Measurements from ENCODE around the gene POLR1A. TPM values are rescaled to one million over a fixed set of nuclear protein-coding genes. Genes with fewer than 3 reads are reported as not detected.
A peak's percentile ranks its signal among the peaks of the same experiment; 100 is the strongest.

The POLR1A gene
- total and polyA plus RNA-seq, 4 donors: 5.5 to 39.1 (median 9.7) TPM

DNA sequence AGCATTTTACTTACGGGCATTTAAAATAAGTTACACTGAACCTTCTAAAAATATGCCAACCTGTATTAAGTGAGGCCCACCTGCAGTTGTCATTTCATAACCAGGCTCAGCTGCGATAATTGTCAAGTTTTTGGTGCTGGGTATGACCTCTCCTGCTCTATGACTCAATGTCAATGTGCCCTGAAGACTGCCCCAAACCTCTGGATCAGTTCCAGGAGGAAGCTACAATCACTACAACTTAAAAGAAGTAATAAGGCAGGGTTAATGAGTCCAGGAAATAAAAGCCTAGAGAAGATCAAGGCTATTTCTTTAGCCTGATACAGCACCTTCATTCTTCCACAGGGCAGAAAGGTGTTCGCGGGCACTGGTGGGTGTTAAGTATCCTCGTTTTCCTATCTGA lies 22.9 kb downstream of the POLR1A start:
- Histone ChIP-seq H3K4me3 (no peak overlapping the region), H3K9ac (ENCODE audit: insufficient read depth in 1 of 2, low read length in 2 of 2) (no peak overlapping the region), H3K36me3 (ENCODE audit: control insufficient read depth in 4 of 4, insufficient read depth in 4 of 4, low read length in 4 of 4) (peaks cover 19 to 46% (median 26%) of the 10 kb centered on the region in 4 donors), H3K4me1 (ENCODE audit: control insufficient read depth in 5 of 5, insufficient read depth in 5 of 5, low read length in 5 of 5) (no peaks in the 10 kb centered on the region), H3K27ac (ENCODE audit: low read depth in 1 of 2, low read length in 1 of 2) (no peak overlapping the region), H3K9me3 (ENCODE audit: control insufficient read depth in 4 of 4, insufficient read depth in 3 of 4, low read length in 3 of 4) (peaks cover 0 to under 1% (median 0%) of the 10 kb centered on the region in 4 donors), H3K27me3 (ENCODE audit: control insufficient read depth in 3 of 3, insufficient read depth in 3 of 3, low read length in 2 of 3) (no peaks in the 10 kb centered on the region)
- TF ChIP-seq, protein P1, sequence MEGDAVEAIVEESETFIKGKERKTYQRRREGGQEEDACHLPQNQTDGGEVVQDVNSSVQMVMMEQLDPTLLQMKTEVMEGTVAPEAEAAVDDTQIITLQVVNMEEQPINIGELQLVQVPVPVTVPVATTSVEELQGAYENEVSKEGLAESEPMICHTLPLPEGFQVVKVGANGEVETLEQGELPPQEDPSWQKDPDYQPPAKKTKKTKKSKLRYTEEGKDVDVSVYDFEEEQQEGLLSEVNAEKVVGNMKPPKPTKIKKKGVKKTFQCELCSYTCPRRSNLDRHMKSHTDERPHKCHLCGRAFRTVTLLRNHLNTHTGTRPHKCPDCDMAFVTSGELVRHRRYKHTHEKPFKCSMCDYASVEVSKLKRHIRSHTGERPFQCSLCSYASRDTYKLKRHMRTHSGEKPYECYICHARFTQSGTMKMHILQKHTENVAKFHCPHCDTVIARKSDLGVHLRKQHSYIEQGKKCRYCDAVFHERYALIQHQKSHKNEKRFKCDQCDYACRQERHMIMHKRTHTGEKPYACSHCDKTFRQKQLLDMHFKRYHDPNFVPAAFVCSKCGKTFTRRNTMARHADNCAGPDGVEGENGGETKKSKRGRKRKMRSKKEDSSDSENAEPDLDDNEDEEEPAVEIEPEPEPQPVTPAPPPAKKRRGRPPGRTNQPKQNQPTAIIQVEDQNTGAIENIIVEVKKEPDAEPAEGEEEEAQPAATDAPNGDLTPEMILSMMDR (IDR thresholded peaks at IDR 0.05; ENCODE audit: control extremely low read depth, extremely low read depth): no peak
- no peak for DNase-seq
- no peak for ATAC-seq (ENCODE audit: insufficient read depth, low FRiP score)
- WGBS, 2 donors: 84 to 91% methylated on average over 5 of the region's 5 CpGs

DNA sequence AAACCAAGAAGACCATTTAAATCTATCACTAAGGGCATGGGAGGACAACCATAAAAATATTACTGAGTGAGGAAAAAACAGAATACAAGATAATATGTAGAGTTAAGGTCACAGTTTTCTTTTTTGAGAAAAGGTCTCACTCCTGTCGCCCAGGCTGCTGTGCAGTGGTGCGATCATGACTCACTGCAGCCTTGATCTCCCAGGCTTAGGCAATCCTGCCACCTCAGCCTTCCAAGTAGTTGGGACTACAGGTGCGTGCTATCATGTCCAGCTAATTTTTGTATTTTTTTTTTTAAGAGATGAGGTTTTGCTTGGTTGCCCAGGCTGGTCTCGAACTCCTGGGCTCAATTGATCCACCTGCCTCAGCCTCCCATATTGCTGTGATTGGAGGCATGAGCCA lies 24.0 kb downstream of the POLR1A start:
- H3K4me3 ChIP-seq: no peak overlapping the region
- ATAC-seq (ENCODE audit: insufficient read depth, low FRiP score): no peak
- H3K27me3 ChIP-seq (ENCODE audit: control insufficient read depth in 3 of 3, insufficient read depth in 3 of 3, low read length in 2 of 3): no peaks in the 10 kb centered on the region
- H3K9me3 ChIP-seq (ENCODE audit: control insufficient read depth in 4 of 4, insufficient read depth in 3 of 4, low read length in 3 of 4): peaks cover 0 to 4% (median 0%) of the 10 kb centered on the region in 4 donors
- no peak overlapping the region for H3K9ac ChIP-seq (ENCODE audit: insufficient read depth in 1 of 2, low read length in 2 of 2)
- H3K36me3 ChIP-seq (ENCODE audit: control insufficient read depth in 4 of 4, insufficient read depth in 4 of 4, low read length in 4 of 4): peaks cover 25 to 48% (median 28%) of the 10 kb centered on the region in 4 donors
- DNase-seq: no peak
- WGBS, 2 donors: 97% methylated on average over 4 of the region's 4 CpGs
- H3K4me1 ChIP-seq (ENCODE audit: control insufficient read depth in 5 of 5, insufficient read depth in 5 of 5, low read length in 5 of 5): no peaks in the 10 kb centered on the region
- TF ChIP-seq, protein P1 (IDR thresholded peaks at IDR 0.05; ENCODE audit: control extremely low read depth, extremely low read depth): no peak
- H3K27ac ChIP-seq (ENCODE audit: low read depth in 1 of 2, low read length in 1 of 2): no peak overlapping the region

DNA sequence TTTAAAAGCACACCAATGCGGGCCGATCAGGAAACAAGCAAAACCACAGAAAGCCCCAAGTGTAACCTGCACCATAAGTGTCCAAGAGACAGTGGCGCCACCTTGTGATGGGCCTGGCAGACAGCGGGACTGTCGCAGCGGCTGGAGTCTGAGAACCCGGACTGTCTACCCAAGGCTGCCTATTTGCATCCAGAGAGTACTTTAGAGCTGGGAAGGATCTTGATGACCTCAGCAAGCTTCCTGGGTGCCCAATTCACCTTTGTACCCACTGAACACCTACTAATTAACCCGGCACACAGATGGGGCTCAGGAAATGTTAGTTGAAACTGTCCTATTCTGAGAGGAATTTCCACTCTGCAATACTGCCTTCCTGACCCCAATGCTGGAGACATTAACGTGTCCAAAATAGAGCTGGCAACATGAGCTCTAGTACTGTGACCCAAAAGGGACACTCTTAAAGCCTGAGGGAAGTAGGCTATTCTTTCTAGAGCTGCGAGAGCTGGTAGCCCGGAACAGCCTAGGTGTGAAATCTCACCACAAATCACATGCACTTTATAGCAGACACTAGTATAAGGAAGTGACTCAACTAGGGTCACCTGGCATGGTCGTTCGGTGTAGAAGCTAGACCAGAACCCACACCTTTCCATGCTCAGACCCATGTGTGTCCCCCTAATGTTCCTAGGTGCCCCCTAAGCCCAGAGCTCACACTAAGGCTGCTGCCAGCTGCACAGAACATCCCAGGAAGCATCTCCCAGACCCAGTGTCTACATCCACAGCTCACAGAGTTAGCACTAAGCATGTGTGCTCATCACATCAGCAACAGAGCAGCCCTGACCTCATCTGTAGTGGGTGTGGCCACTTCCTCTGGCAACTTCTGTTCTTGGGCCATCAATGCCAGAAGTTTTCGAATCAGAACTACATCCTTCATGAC lies 25.4 kb downstream of the POLR1A start:
- H3K9me3 ChIP-seq (ENCODE audit: control insufficient read depth in 4 of 4, insufficient read depth in 3 of 4, low read length in 3 of 4): peaks cover 0 to 4% (median 0%) of the 10 kb centered on the region in 4 donors
- H3K27ac ChIP-seq (ENCODE audit: low read depth in 1 of 2, low read length in 1 of 2): peak overlapping the region in 1 of 2 donors; percentile 24
- peaks cover 23 to 44% (median 25%) of the 10 kb centered on the region in 4 donors for H3K36me3 ChIP-seq (ENCODE audit: control insufficient read depth in 4 of 4, insufficient read depth in 4 of 4, low read length in 4 of 4)
- no peaks in the 10 kb centered on the region for H3K4me1 ChIP-seq (ENCODE audit: control insufficient read depth in 5 of 5, insufficient read depth in 5 of 5, low read length in 5 of 5)
- TF ChIP-seq, protein P1 (IDR thresholded peaks at IDR 0.05; ENCODE audit: control extremely low read depth, extremely low read depth): peak; percentile 68
- no peak overlapping the region for H3K4me3 ChIP-seq
- ATAC-seq (ENCODE audit: insufficient read depth, low FRiP score) (peak; percentile 84), DNase-seq (peak; percentile 62 to 72 (median 72))
- no peak overlapping the region for H3K9ac ChIP-seq (ENCODE audit: insufficient read depth in 1 of 2, low read length in 2 of 2)
- no peaks in the 10 kb centered on the region for H3K27me3 ChIP-seq (ENCODE audit: control insufficient read depth in 3 of 3, insufficient read depth in 3 of 3, low read length in 2 of 3)
- WGBS, 2 donors: 29 to 33% methylated on average over 14 of the region's 14 CpGs

All from lung (tissue), 12 donors.